ENCODE data around the gene DNAH6. TPM values are rescaled to one million over a fixed set of nuclear protein-coding genes. Genes with fewer than 3 reads are reported as not detected.

Gene DNAH6
- total RNA-seq, 2 donors from 2014 or later, result 0.85 TPM; not detected in 1

DNA sequence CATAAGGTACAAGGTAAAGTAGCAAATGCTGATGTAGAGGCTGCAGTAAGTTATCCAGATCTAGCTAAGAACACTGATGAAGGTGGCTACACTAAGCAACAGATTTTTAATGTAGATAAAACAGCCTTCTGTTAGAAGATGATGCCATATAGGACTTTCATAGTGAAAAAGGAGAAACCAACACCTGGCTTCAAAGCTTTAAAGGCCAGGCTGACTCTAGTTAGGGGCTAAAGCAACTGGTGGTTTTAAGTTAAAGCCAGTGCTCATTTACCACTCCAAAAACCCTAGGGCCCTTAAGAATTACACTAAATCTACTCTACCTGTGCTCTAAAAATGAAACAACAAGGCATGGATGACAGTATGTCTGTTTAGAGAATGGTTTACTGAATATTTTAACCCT lies 131.0 kb downstream of the DNAH6 start:
- no peak overlapping the region for H3K4me3 ChIP-seq
- H3K4me1 ChIP-seq (ENCODE audit: control insufficient read depth in 1 of 2, low read depth in 2 of 2), result no peaks in the 10 kb centered on the region
- DNase-seq (ENCODE audit: low spot score) (no peak), ATAC-seq (ENCODE audit: insufficient number of reproducible peaks, low FRiP score, low read depth) (no peak)
- no peaks in the 10 kb centered on the region for H3K36me3 ChIP-seq
- no peaks in the 10 kb centered on the region for H3K9me3 ChIP-seq
- no peak overlapping the region for H3K27ac ChIP-seq
- no peaks in the 10 kb centered on the region for H3K27me3 ChIP-seq (replicated peaks; ENCODE audit: insufficient read depth)
- TF ChIP-seq, protein P1, sequence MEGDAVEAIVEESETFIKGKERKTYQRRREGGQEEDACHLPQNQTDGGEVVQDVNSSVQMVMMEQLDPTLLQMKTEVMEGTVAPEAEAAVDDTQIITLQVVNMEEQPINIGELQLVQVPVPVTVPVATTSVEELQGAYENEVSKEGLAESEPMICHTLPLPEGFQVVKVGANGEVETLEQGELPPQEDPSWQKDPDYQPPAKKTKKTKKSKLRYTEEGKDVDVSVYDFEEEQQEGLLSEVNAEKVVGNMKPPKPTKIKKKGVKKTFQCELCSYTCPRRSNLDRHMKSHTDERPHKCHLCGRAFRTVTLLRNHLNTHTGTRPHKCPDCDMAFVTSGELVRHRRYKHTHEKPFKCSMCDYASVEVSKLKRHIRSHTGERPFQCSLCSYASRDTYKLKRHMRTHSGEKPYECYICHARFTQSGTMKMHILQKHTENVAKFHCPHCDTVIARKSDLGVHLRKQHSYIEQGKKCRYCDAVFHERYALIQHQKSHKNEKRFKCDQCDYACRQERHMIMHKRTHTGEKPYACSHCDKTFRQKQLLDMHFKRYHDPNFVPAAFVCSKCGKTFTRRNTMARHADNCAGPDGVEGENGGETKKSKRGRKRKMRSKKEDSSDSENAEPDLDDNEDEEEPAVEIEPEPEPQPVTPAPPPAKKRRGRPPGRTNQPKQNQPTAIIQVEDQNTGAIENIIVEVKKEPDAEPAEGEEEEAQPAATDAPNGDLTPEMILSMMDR (IDR thresholded peaks at IDR 0.05), result no peak

DNA sequence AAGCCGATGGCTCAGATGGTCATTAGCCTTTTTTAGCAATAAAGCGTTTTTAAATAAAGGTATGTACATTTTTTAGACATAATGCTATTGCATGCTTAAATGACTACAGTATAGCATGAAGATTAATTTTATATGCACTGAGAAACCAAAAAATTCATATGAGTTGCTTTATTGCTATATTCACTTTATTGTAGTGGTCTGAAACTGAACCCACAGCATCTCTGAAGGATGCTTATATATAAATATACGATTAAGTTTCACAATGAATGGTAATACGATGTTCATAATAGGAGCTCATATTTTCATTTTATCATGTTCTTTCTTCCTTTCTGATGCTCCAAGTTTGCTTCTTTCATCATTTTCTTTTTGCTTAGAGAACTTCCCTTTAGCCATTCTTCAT lies 132.8 kb downstream of the DNAH6 start:
- Histone ChIP-seq H3K9me3 (no peaks in the 10 kb centered on the region), H3K27me3 (replicated peaks; ENCODE audit: insufficient read depth) (no peaks in the 10 kb centered on the region), H3K4me1 (ENCODE audit: control insufficient read depth in 1 of 2, low read depth in 2 of 2) (no peaks in the 10 kb centered on the region), H3K4me3 (no peak overlapping the region), H3K36me3 (no peaks in the 10 kb centered on the region), H3K27ac (no peak overlapping the region)
- DNase-seq (ENCODE audit: low spot score), result no peak
- TF ChIP-seq, protein P1 (IDR thresholded peaks at IDR 0.05), result no peak
- ATAC-seq (ENCODE audit: insufficient number of reproducible peaks, low FRiP score, low read depth), result no peak

DNA sequence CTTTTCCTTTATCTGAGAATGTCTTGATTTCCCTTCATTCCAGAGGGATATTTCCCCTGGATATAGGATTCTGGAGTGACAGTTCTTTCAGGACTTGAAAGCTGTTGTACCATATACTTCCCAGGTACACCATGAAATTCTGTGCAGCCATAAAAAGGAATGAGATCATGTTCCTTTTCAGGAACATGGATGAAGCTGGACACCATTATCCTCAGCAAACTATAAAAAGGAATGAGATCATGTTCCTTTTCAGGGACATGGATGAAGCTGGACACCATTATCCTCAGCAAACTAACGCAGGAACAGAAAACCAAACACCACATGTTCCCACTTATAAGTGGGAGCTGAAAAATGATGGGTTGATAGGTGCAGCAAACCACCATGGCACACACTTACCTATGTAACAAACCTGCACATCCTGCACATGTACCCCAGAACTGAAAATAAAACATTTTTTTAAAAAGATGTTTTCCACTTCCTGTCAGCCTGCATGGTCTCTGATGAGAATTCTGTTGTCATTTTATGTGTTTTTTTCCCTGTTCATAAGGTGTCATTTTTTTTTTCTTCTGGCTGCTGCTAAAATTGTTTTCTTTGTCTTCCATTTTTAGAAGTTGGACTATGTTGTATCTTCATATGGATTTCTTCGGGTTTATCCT lies 133.3 kb downstream of the DNAH6 start:
- TF ChIP-seq, protein P1 (IDR thresholded peaks at IDR 0.05), result no peak
- Histone ChIP-seq H3K36me3 (no peaks in the 10 kb centered on the region), H3K27ac (no peak overlapping the region), H3K27me3 (replicated peaks; ENCODE audit: insufficient read depth) (no peaks in the 10 kb centered on the region), H3K9me3 (no peaks in the 10 kb centered on the region), H3K4me1 (ENCODE audit: control insufficient read depth in 1 of 2, low read depth in 2 of 2) (no peaks in the 10 kb centered on the region), H3K4me3 (no peak overlapping the region)
- no peak for DNase-seq (ENCODE audit: low spot score)
- ATAC-seq (ENCODE audit: insufficient number of reproducible peaks, low FRiP score, low read depth), result no peak

DNA sequence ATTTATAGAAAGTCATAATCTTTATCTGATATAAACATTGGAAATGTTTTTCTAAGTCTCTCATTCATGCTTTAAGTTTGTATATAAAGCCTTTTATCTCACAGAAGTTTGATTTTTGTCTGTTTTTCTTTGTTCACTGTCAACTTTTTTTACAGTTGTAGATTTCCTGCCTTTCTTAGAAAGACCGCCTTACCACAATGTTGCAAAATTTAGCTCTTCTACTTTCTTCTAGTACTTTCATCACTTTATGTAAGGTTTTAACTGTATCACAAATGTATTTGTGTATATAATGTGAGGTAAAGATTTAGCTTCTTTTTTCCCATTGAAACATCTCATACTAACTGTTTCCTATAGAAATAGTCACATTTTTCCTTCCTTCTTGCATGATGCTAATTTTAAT lies 136.1 kb downstream of the DNAH6 start:
- H3K27me3 ChIP-seq (replicated peaks; ENCODE audit: insufficient read depth), result no peaks in the 10 kb centered on the region
- TF ChIP-seq, protein P1 (IDR thresholded peaks at IDR 0.05), result no peak
- H3K9me3 ChIP-seq, result no peaks in the 10 kb centered on the region
- DNase-seq (ENCODE audit: low spot score) (no peak), ATAC-seq (ENCODE audit: insufficient number of reproducible peaks, low FRiP score, low read depth) (no peak)
- no peaks in the 10 kb centered on the region for H3K36me3 ChIP-seq
- H3K4me3 ChIP-seq, result no peak overlapping the region
- no peak overlapping the region for H3K27ac ChIP-seq
- H3K4me1 ChIP-seq (ENCODE audit: control insufficient read depth in 1 of 2, low read depth in 2 of 2), result no peaks in the 10 kb centered on the region

DNA sequence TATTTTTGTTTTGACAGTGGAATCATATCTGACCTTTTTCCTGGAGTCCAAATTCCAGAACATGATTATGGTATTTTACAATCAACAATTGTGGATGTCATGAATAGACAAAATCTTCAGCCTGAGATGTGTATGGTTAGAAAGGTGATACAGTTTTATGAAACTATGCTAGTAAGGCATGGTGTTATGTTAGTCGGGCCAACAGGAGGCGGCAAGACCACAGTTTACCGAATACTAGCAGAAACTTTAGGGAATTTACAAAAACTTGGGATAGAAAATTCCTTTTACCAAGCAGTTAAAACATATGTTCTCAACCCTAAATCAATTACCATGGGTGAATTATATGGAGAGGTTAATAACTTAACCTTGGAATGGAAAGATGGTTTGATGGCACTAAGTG lies 137.0 kb downstream of the DNAH6 start:
- Histone ChIP-seq H3K27me3 (replicated peaks; ENCODE audit: insufficient read depth) (no peaks in the 10 kb centered on the region), H3K9me3 (no peaks in the 10 kb centered on the region), H3K4me3 (no peak overlapping the region), H3K4me1 (ENCODE audit: control insufficient read depth in 1 of 2, low read depth in 2 of 2) (no peaks in the 10 kb centered on the region), H3K36me3 (no peaks in the 10 kb centered on the region), H3K27ac (no peak overlapping the region)
- ATAC-seq (ENCODE audit: insufficient number of reproducible peaks, low FRiP score, low read depth) (no peak), DNase-seq (ENCODE audit: low spot score) (no peak)
- TF ChIP-seq, protein P1 (IDR thresholded peaks at IDR 0.05), result no peak

Data from thoracic aorta (tissue), 2 donors.